ENCODE results near the gene RDH11. TPM values are rescaled to one million over a fixed set of nuclear protein-coding genes. Genes with fewer than 3 reads are reported as not detected.

The RDH11 gene
- polyA plus RNA-seq, 1 donor (not counting 4 experiments of a cell fraction or from before 2014, with no cell fraction given), result 202 TPM

GRCh38 chr14:67733616-67734015 lies 38.1 kb upstream of the RDH11 start:
- TF ChIP-seq EZH2 (IDR thresholded peaks at IDR 0.05; ENCODE audit: low read length) (no peak), CTCF (optimal IDR thresholded peaks at IDR 0.05 in 1 of 3, IDR thresholded peaks at IDR 0.05 in 1 of 3, conservative IDR thresholded peaks at IDR 0.05 in 1 of 3; ENCODE audit: extremely low read depth in 1 of 3, insufficient read depth in 2 of 3, low read length in 3 of 3) (no peak)
- dilution Hi-C loops (cut with MboI; ENCODE audit: extremely low pct_ligation_motif_present, low sequenced_read_pairs), result no loop called here
- H3K9ac ChIP-seq (ENCODE audit: control insufficient read depth, extremely low read depth, insufficient read depth, low read length), result no peak overlapping the region
- H3K9me3 ChIP-seq (ENCODE audit: control insufficient read depth, low read depth, low read length), result no peaks in the 10 kb centered on the region
- H3K4me1 ChIP-seq (ENCODE audit: control insufficient read depth, extremely low read depth, insufficient read depth, low read length), result peaks cover 6% of the 10 kb centered on the region
- no peak overlapping the region for H3K4me2 ChIP-seq (ENCODE audit: control insufficient read depth, extremely low read depth, insufficient read depth, low read depth, low read length)
- H3K79me2 ChIP-seq (ENCODE audit: control insufficient read depth, insufficient read depth, low read length), result no peaks in the 10 kb centered on the region
- H3K36me3 ChIP-seq (ENCODE audit: control insufficient read depth in 2 of 2, extremely low read depth in 1 of 2, insufficient read depth in 2 of 2, low read length in 2 of 2), result no peaks in the 10 kb centered on the region
- DNase-seq (ENCODE audit: low read depth, low spot score) (no peak), FAIRE-seq (no peak)
- H3K4me3 ChIP-seq (ENCODE audit: control insufficient read depth in 2 of 3, extremely low read depth in 1 of 3, insufficient read depth in 2 of 3, low read depth in 1 of 3, low read length in 3 of 3), result no peak overlapping the region
- no peaks in the 10 kb centered on the region for H3K27me3 ChIP-seq (ENCODE audit: control insufficient read depth, extremely low read depth, insufficient read depth, low read length)
- H3K9me1 ChIP-seq (ENCODE audit: control insufficient read depth, extremely low read depth, insufficient read depth, low read length), result no peaks in the 10 kb centered on the region
- no peak overlapping the region for H3K27ac ChIP-seq (ENCODE audit: control insufficient read depth, insufficient read depth, low read length)
- no peak overlapping the region for H2AFZ ChIP-seq (ENCODE audit: control insufficient read depth, low read length)
- H4K20me1 ChIP-seq (ENCODE audit: control insufficient read depth, extremely low read depth, insufficient read depth, low read length), result no peaks in the 10 kb centered on the region

- H4K20me1 ChIP-seq (ENCODE audit: control insufficient read depth, extremely low read depth, insufficient read depth, low read length), result no peaks in the 10 kb centered on the region
- H3K9ac ChIP-seq (ENCODE audit: control insufficient read depth, extremely low read depth, insufficient read depth, low read length), result no peak overlapping the region
- FAIRE-seq (peak; percentile 26), DNase-seq (ENCODE audit: low read depth, low spot score) (no peak)
- peak overlapping the region; percentile 63 for H3K4me2 ChIP-seq (ENCODE audit: control insufficient read depth, extremely low read depth, insufficient read depth, low read depth, low read length)
- no peaks in the 10 kb centered on the region for H3K27me3 ChIP-seq (ENCODE audit: control insufficient read depth, extremely low read depth, insufficient read depth, low read length)
- no peak overlapping the region for H3K4me3 ChIP-seq (ENCODE audit: control insufficient read depth in 2 of 3, extremely low read depth in 1 of 3, insufficient read depth in 2 of 3, low read depth in 1 of 3, low read length in 3 of 3)
- no peak for TF ChIP-seq EZH2 (IDR thresholded peaks at IDR 0.05; ENCODE audit: low read length)
- no peak for TF ChIP-seq CTCF (optimal IDR thresholded peaks at IDR 0.05 in 1 of 3, IDR thresholded peaks at IDR 0.05 in 1 of 3, conservative IDR thresholded peaks at IDR 0.05 in 1 of 3; ENCODE audit: extremely low read depth in 1 of 3, insufficient read depth in 2 of 3, low read length in 3 of 3)
- no peaks in the 10 kb centered on the region for H3K9me1 ChIP-seq (ENCODE audit: control insufficient read depth, extremely low read depth, insufficient read depth, low read length)
- no peaks in the 10 kb centered on the region for H3K79me2 ChIP-seq (ENCODE audit: control insufficient read depth, insufficient read depth, low read length)
- dilution Hi-C loops (cut with MboI; ENCODE audit: extremely low pct_ligation_motif_present, low sequenced_read_pairs), result no loop called here
- no peak overlapping the region for H3K27ac ChIP-seq (ENCODE audit: control insufficient read depth, insufficient read depth, low read length)
- H3K4me1 ChIP-seq (ENCODE audit: control insufficient read depth, extremely low read depth, insufficient read depth, low read length), result peaks cover 11% of the 10 kb centered on the region
- H3K9me3 ChIP-seq (ENCODE audit: control insufficient read depth, low read depth, low read length), result no peaks in the 10 kb centered on the region
- peak overlapping the region; percentile 41 for H2AFZ ChIP-seq (ENCODE audit: control insufficient read depth, low read length)
- H3K36me3 ChIP-seq (ENCODE audit: control insufficient read depth in 2 of 2, extremely low read depth in 1 of 2, insufficient read depth in 2 of 2, low read length in 2 of 2), result no peaks in the 10 kb centered on the region
Observed at GRCh38 chr14:67729072-67729885, 33.7 kb upstream of the RDH11 start.
